Measurements from ENCODE around the gene ZNF668.
A peak's percentile ranks its signal among the peaks of the same experiment; 100 is the strongest.

ZNF668 gene

GRCh38 chr16:31099860-31100638 lies 26.0 kb upstream of the ZNF668 start:
- Histone ChIP-seq H3K79me1 (replicated peaks; ENCODE audit: low read length, poor library complexity, severe bottlenecking) (no peaks in the 10 kb centered on the region), H2BK15ac (ENCODE audit: low read depth, poor library complexity, severe bottlenecking) (no peak overlapping the region)
- 41% methylated on average over 4 of the region's 4 CpGs for WGBS

GRCh38 chr16:31094424-31095120 lies 20.5 kb upstream of the ZNF668 start, which contains the start of gene VKORC1:
Gene VKORC1, minus strand, starts transcription at chr16:31094797. Its CDS starts 68 bp downstream, at chr16:31094729.
- Histone ChIP-seq H3K18ac (ENCODE audit: low read depth in 1 of 2, low read length in 2 of 2) (peak within 1 kb of the TSS; percentile 77 to 91), H4K8ac (ENCODE audit: low read length) (peak within 1 kb of the TSS; percentile 81), H3K4ac (ENCODE audit: low read depth in 1 of 2, low read length in 2 of 2) (peak within 1 kb of the TSS; percentile 5 to 29), H3K79me1 (replicated peaks; ENCODE audit: low read length, poor library complexity, severe bottlenecking) (peaks cover 6% of the 10 kb centered on the region), H2BK120ac (ENCODE audit: low read depth, low read length) (no peak within 1 kb of the TSS), H2BK15ac (ENCODE audit: low read depth, poor library complexity, severe bottlenecking) (no peak within 1 kb of the TSS), H3K14ac (ENCODE audit: low read length in 2 of 2) (peak within 1 kb of the TSS in 1 of 2 experiments; percentile 98), H3K27me3 (ENCODE audit: control insufficient read depth in 1 of 2, insufficient read depth in 1 of 2, low read length in 2 of 2) (no peaks in the 10 kb centered on the region), H3K23ac (ENCODE audit: low read length in 2 of 2) (peak within 1 kb of the TSS; percentile 48 to 49), H4K91ac (ENCODE audit: low read length) (peak within 1 kb of the TSS; percentile 82), H3K4me1 (ENCODE audit: control insufficient read depth, insufficient read depth, low read depth, low read length) (peaks cover 25% of the 10 kb centered on the region), H3K9ac (ENCODE audit: low read length) (peak within 1 kb of the TSS; percentile 97), H2AFZ (ENCODE audit: low read depth, low read length) (peak within 1 kb of the TSS; percentile 97), H3K36me3 (ENCODE audit: control insufficient read depth in 1 of 2, insufficient read depth in 2 of 2, low read depth in 1 of 2, low read length in 2 of 2) (peaks cover 17 to 22% of the 10 kb centered on the region in 2 experiments), H2AK5ac (ENCODE audit: low read length, severe bottlenecking) (no peak within 1 kb of the TSS), H2BK5ac (ENCODE audit: low read depth, low read length, poor library complexity, severe bottlenecking) (no peak within 1 kb of the TSS), H3K27ac (ENCODE audit: low read length, poor library complexity, severe bottlenecking) (peak within 1 kb of the TSS; percentile 63), H2BK12ac (ENCODE audit: low read length in 2 of 2) (peak within 1 kb of the TSS; percentile 15 to 75), H3K4me2 (ENCODE audit: low read length, poor library complexity, severe bottlenecking) (peak within 1 kb of the TSS; percentile 68), H3K9me3 (ENCODE audit: control insufficient read depth, low read length) (no peaks in the 10 kb centered on the region), H3K4me3 (ENCODE audit: insufficient read depth in 1 of 2, low read depth in 1 of 2, low read length in 2 of 2) (peak within 1 kb of the TSS; percentile 92 to 100)
- WGBS: under 1% methylated on average over 67 of the region's 69 CpGs
- peak; percentile 98 for DNase-seq

More at GRCh38 chr16:31099860-31100638, 26.0 kb upstream of the ZNF668 start:
- Histone ChIP-seq H2BK5ac (ENCODE audit: low read depth, low read length, poor library complexity, severe bottlenecking) (no peak overlapping the region), H3K9me3 (ENCODE audit: control insufficient read depth, low read length) (peaks cover 2% of the 10 kb centered on the region), H3K4me2 (ENCODE audit: low read length, poor library complexity, severe bottlenecking) (no peak overlapping the region), H2AK5ac (ENCODE audit: low read length, severe bottlenecking) (no peak overlapping the region), H3K4me3 (ENCODE audit: insufficient read depth in 1 of 2, low read depth in 1 of 2, low read length in 2 of 2) (no peak overlapping the region), H2BK120ac (ENCODE audit: low read depth, low read length) (no peak overlapping the region), H3K18ac (ENCODE audit: low read depth in 1 of 2, low read length in 2 of 2) (no peak overlapping the region), H3K27me3 (ENCODE audit: control insufficient read depth in 1 of 2, insufficient read depth in 1 of 2, low read length in 2 of 2) (no peaks in the 10 kb centered on the region), H2BK12ac (ENCODE audit: low read length in 2 of 2) (peak overlapping the region in 1 of 2 experiments; percentile 33), H3K4ac (ENCODE audit: low read depth in 1 of 2, low read length in 2 of 2) (no peak overlapping the region), H4K8ac (ENCODE audit: low read length) (peak overlapping the region; percentile 69), H3K9ac (ENCODE audit: low read length) (no peak overlapping the region), H3K14ac (ENCODE audit: low read length in 2 of 2) (no peak overlapping the region), H3K4me1 (ENCODE audit: control insufficient read depth, insufficient read depth, low read depth, low read length) (peaks cover 2% of the 10 kb centered on the region), H2AFZ (ENCODE audit: low read depth, low read length) (no peak overlapping the region), H4K91ac (ENCODE audit: low read length) (no peak overlapping the region), H3K36me3 (ENCODE audit: control insufficient read depth in 1 of 2, insufficient read depth in 2 of 2, low read depth in 1 of 2, low read length in 2 of 2) (no peaks in the 10 kb centered on the region), H3K27ac (ENCODE audit: low read length, poor library complexity, severe bottlenecking) (no peak overlapping the region), H3K23ac (ENCODE audit: low read length in 2 of 2) (no peak overlapping the region)
- peak; percentile 63 for DNase-seq

DNA sequence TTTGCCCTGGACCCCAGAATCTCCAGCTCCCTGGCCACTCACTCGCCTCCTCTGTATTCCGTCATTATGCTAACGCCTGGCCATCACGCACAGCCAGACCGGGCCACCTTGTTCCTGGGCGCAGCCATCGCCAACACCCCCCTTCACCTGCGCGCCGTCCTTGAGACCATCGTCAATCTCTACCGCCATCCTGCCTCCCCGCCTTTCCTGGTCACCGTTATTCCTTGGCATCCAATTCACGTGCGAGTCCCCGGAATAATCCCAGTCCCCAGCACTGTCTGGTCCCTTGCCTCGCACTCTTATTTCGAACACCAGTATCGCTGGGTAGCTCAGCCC lies 20.0 kb upstream of the ZNF668 start:
- Histone ChIP-seq H3K4me1 (ENCODE audit: control insufficient read depth, insufficient read depth, low read depth, low read length) (peaks cover 25% of the 10 kb centered on the region), H4K91ac (ENCODE audit: low read length) (peak overlapping the region; percentile 82), H3K4me2 (ENCODE audit: low read length, poor library complexity, severe bottlenecking) (peak overlapping the region; percentile 68), H2AK5ac (ENCODE audit: low read length, severe bottlenecking) (no peak overlapping the region), H3K4ac (ENCODE audit: low read depth in 1 of 2, low read length in 2 of 2) (peak overlapping the region; percentile 5 to 29), H4K8ac (ENCODE audit: low read length) (peak overlapping the region; percentile 81), H2BK12ac (ENCODE audit: low read length in 2 of 2) (peak overlapping the region in 1 of 2 experiments; percentile 15), H3K36me3 (ENCODE audit: control insufficient read depth in 1 of 2, insufficient read depth in 2 of 2, low read depth in 1 of 2, low read length in 2 of 2) (peaks cover 21 to 27% of the 10 kb centered on the region in 2 experiments), H3K9me3 (ENCODE audit: control insufficient read depth, low read length) (no peaks in the 10 kb centered on the region), H3K4me3 (ENCODE audit: insufficient read depth in 1 of 2, low read depth in 1 of 2, low read length in 2 of 2) (peak overlapping the region; percentile 92 to 100), H3K27ac (ENCODE audit: low read length, poor library complexity, severe bottlenecking) (peak overlapping the region; percentile 63), H2AFZ (ENCODE audit: low read depth, low read length) (peak overlapping the region; percentile 97), H2BK120ac (ENCODE audit: low read depth, low read length) (no peak overlapping the region), H3K27me3 (ENCODE audit: control insufficient read depth in 1 of 2, insufficient read depth in 1 of 2, low read length in 2 of 2) (no peaks in the 10 kb centered on the region), H2BK5ac (ENCODE audit: low read depth, low read length, poor library complexity, severe bottlenecking) (no peak overlapping the region), H3K9ac (ENCODE audit: low read length) (peak overlapping the region; percentile 97), H3K79me1 (replicated peaks; ENCODE audit: low read length, poor library complexity, severe bottlenecking) (peaks cover 9% of the 10 kb centered on the region), H3K14ac (ENCODE audit: low read length in 2 of 2) (peak overlapping the region in 1 of 2 experiments; percentile 98), H2BK15ac (ENCODE audit: low read depth, poor library complexity, severe bottlenecking) (no peak overlapping the region), H3K18ac (ENCODE audit: low read depth in 1 of 2, low read length in 2 of 2) (peak overlapping the region in 1 of 2 experiments; percentile 54), H3K23ac (ENCODE audit: low read length in 2 of 2) (peak overlapping the region in 1 of 2 experiments; percentile 6)
- DNase-seq: no peak
- WGBS: under 1% methylated on average over 20 of the region's 20 CpGs

DNA sequence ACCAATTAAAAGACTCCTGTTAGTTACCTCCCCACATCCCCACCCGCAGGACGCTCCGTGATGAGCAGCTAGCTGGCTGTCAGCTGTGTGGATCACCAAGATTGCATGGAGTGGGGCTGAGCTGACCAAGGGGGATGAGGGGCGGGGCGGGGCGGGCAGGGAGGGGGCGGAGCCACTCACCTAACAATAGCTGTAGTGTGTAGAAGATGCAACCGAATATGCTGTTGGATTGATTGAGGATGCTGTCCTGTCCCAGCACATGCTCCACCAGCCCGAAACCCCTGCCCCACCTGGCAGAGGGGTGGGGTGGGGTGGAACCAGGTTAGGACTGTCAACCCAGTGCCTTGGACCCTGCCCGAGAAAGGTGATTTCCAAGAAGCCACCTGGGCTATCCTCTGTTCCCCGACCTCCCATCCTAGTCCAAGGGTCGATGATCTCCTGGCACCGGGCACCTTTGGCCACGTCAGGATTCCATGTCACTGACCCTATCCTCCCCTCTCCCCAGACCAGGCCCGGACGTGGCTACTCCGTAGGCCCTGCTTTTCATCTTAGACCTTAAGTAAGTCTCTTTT lies 19.2 kb upstream of the ZNF668 start:
- DNase-seq: no peak
- H3K27ac ChIP-seq (ENCODE audit: low read length, poor library complexity, severe bottlenecking): no peak overlapping the region
- no peaks in the 10 kb centered on the region for H3K9me3 ChIP-seq (ENCODE audit: control insufficient read depth, low read length)
- no peak overlapping the region for H3K18ac ChIP-seq (ENCODE audit: low read depth in 1 of 2, low read length in 2 of 2)
- H3K23ac ChIP-seq (ENCODE audit: low read length in 2 of 2): no peak overlapping the region
- no peak overlapping the region for H4K8ac ChIP-seq (ENCODE audit: low read length)
- no peak overlapping the region for H2BK120ac ChIP-seq (ENCODE audit: low read depth, low read length)
- H3K27me3 ChIP-seq (ENCODE audit: control insufficient read depth in 1 of 2, insufficient read depth in 1 of 2, low read length in 2 of 2): no peaks in the 10 kb centered on the region
- no peak overlapping the region for H2AFZ ChIP-seq (ENCODE audit: low read depth, low read length)
- H2BK5ac ChIP-seq (ENCODE audit: low read depth, low read length, poor library complexity, severe bottlenecking): no peak overlapping the region
- H3K36me3 ChIP-seq (ENCODE audit: control insufficient read depth in 1 of 2, insufficient read depth in 2 of 2, low read depth in 1 of 2, low read length in 2 of 2): peaks cover 29 to 35% of the 10 kb centered on the region in 2 experiments
- H3K4me3 ChIP-seq (ENCODE audit: insufficient read depth in 1 of 2, low read depth in 1 of 2, low read length in 2 of 2): peak overlapping the region; percentile 44 to 100
- H4K91ac ChIP-seq (ENCODE audit: low read length): no peak overlapping the region
- peak overlapping the region; percentile 68 for H3K4me2 ChIP-seq (ENCODE audit: low read length, poor library complexity, severe bottlenecking)
- peaks cover 17% of the 10 kb centered on the region for H3K79me1 ChIP-seq (replicated peaks; ENCODE audit: low read length, poor library complexity, severe bottlenecking)
- 53% methylated on average over 17 of the region's 17 CpGs for WGBS
- no peak overlapping the region for H3K4ac ChIP-seq (ENCODE audit: low read depth in 1 of 2, low read length in 2 of 2)
- no peak overlapping the region for H3K14ac ChIP-seq (ENCODE audit: low read length in 2 of 2)
- H2BK15ac ChIP-seq (ENCODE audit: low read depth, poor library complexity, severe bottlenecking): no peak overlapping the region
- peaks cover 31% of the 10 kb centered on the region for H3K4me1 ChIP-seq (ENCODE audit: control insufficient read depth, insufficient read depth, low read depth, low read length)
- H3K9ac ChIP-seq (ENCODE audit: low read length): peak overlapping the region; percentile 97
- no peak overlapping the region for H2BK12ac ChIP-seq (ENCODE audit: low read length in 2 of 2)
- H2AK5ac ChIP-seq (ENCODE audit: low read length, severe bottlenecking): no peak overlapping the region
